IPS-15b (cell line): ENCODE results near the gene COL24A1.

Experiments used
- H3K27me3 ChIP-seq: one replicate; pipeline ENCODE4 v1.6.1; 2013; ENCODE audit warnings: low read length; ENCODE audit not compliant: control insufficient read depth, insufficient read depth
- H3K36me3 ChIP-seq: one replicate; pipeline ENCODE4 v1.6.1; 2013; ENCODE audit warnings: low read length; ENCODE audit not compliant: control insufficient read depth, insufficient read depth
- H3K4me1 ChIP-seq: one replicate; pipeline ENCODE4 v1.6.1; 2013; ENCODE audit warnings: mild to moderate bottlenecking, low read length; ENCODE audit not compliant: control insufficient read depth, insufficient read depth
- H3K4me3 ChIP-seq: one replicate; pipeline ENCODE4 v1.5.1; 2013; ENCODE audit warnings: low read depth, low read length
- H3K9ac ChIP-seq: one replicate; pipeline ENCODE4 v1.6.1; 2013; ENCODE audit warnings: low read depth, mild to moderate bottlenecking, low read length
- H3K9me3 ChIP-seq: one replicate; pipeline ENCODE4 v1.6.1; 2013; ENCODE audit warnings: mild to moderate bottlenecking, low read length; ENCODE audit not compliant: control insufficient read depth, insufficient read depth

Gene COL24A1

DNA sequence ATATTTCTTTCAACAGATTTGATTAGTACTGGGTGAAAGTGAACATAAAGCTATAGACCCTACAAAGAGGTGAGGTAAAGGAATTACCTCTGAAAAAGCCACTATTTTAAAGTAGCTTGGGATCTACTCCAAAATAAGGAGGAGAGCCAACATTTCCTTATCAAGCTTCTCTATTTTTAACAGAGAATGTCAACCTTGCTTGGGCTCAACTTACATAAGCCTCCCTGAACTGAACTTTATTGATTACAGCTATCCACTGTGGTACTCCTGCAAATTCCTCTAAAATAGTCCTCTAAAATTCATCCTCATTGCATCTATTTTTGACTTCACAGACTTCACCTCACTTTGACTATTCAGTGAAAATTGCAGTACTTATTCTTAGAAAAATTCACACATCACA lies 458.7 kb downstream of the COL24A1 start:
- no peak overlapping the region for H3K4me3 ChIP-seq
- no peak overlapping the region for H3K9ac ChIP-seq
- H3K36me3 ChIP-seq, result peaks cover 2% of the 10 kb centered on the region

GRCh38 chr1:85692730-85693314 lies 463.8 kb downstream of the COL24A1 start:
- H3K4me3 ChIP-seq, result no peak overlapping the region
- no peaks in the 10 kb centered on the region for H3K27me3 ChIP-seq
- H3K9me3 ChIP-seq, result no peaks in the 10 kb centered on the region
- no peaks in the 10 kb centered on the region for H3K36me3 ChIP-seq
- no peak overlapping the region for H3K9ac ChIP-seq
- H3K4me1 ChIP-seq, result no peaks in the 10 kb centered on the region

More for the DNA sequence above, 458.7 kb downstream of the COL24A1 start:
- H3K27me3 ChIP-seq, result no peaks in the 10 kb centered on the region
- H3K4me1 ChIP-seq, result no peaks in the 10 kb centered on the region
- H3K9me3 ChIP-seq, result no peaks in the 10 kb centered on the region

DNA sequence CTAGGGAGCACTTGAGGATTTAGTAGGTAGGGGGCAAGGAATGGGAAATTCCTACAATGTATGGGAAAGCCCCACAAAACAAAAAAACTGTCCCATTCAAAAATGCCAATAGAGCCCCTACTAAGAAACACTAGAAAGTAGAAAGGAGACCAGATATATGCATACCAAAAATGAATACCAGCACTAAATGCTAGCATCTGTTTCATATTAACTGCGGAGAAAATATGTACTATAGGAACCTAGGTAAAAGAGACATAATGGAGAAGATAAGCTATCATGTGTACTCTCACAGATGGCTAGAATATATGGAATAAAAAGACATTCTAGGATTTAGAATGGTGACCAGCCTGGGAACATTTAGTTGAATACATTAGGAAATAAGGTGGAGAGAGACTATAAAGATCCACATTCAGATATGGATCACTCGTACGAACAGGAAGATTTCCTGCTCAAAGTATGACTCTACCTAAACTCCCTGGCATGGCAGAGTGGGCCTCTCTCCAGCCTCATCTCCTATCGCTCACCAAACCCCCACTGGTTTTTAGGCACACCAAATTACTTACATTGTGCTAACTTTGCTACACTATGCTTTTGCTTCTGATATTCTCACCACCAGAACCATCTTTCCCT lies 466.7 kb downstream of the COL24A1 start:
- no peak overlapping the region for H3K4me3 ChIP-seq
- no peak overlapping the region for H3K9ac ChIP-seq
- no peaks in the 10 kb centered on the region for H3K4me1 ChIP-seq
- H3K9me3 ChIP-seq, result no peaks in the 10 kb centered on the region
- H3K27me3 ChIP-seq, result no peaks in the 10 kb centered on the region
- no peaks in the 10 kb centered on the region for H3K36me3 ChIP-seq

DNA sequence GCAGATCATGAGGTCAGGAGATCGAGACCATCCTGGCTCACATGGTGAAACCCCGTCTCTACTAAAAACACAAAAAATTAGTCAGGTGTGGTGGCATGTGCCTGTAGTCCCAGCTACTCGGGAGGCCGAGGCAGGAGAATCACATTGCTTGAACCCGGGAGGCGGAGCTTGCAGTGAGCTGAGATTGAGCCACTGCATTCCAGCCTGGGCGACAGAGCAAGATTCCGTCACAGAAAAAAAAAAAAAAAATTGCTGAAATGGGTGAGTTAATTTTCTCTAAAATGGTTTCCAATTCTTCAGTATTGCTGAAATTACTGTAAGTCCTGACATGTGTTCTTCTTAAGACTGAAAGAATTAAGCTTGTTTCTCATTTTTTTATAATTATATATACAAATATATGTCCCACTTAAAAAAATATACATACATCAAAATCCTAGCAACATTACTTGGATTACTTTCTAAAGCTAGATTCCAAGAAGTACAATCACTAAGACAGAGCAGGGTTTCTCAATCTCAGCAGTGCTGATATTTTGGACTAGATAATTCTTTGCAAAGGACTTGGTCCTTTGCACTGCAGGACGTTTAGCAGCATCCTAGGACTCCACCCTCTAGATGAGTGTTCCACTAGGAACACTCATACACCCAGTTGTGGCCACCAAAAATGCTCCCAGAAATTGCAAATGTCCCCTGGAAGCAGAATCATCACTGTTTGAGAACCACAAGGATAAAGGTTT lies 473.1 kb downstream of the COL24A1 start:
- H3K27me3 ChIP-seq, result no peaks in the 10 kb centered on the region
- H3K36me3 ChIP-seq, result peaks cover 3% of the 10 kb centered on the region

DNA sequence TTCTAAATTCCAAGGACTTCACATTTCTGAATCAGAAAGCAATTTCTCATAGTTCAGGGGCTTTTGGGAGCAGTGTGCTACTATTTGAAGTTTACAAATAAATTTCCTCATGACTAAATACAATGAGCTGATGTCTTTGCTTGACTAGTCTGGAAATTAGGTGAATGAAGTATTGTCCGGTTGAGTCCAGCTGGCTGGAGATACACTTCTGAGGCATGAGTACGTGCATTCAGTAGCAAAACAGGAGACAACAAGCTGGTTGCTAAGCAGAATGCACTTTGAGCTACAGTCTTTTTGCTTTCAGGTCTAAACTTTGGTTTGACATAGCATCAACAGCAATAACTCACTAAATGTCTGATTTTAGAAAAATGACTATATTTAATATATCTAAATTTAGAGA lies 475.5 kb downstream of the COL24A1 start:
- Histone ChIP-seq H3K9ac (no peak overlapping the region), H3K4me3 (no peak overlapping the region), H3K36me3 (peaks cover 6% of the 10 kb centered on the region), H3K4me1 (no peaks in the 10 kb centered on the region), H3K9me3 (no peaks in the 10 kb centered on the region), H3K27me3 (no peaks in the 10 kb centered on the region)

More for the DNA sequence above, 473.1 kb downstream of the COL24A1 start:
- Histone ChIP-seq H3K9ac (no peak overlapping the region), H3K4me1 (no peaks in the 10 kb centered on the region), H3K4me3 (no peak overlapping the region), H3K9me3 (no peaks in the 10 kb centered on the region)
